H9 (cell line): ENCODE results near the gene PPBP. TPM values are rescaled to one million over a fixed set of nuclear protein-coding genes. Genes with fewer than 3 reads are reported as not detected.

ENCODE experiments used
- DNase-seq: peaks from one replicate; pipeline ENCODE4 v3.0.0-alpha.2; 2017
- H2AFZ ChIP-seq: one replicate; pipeline ENCODE4 v1.6.1; 2013; ENCODE audit warnings: mild to moderate bottlenecking, low read length, control low read depth, moderate library complexity
- H2AK5ac ChIP-seq: 2 replicates; pipeline ENCODE4 v1.6.1; 2013; ENCODE audit warnings: low read length, control low read depth, mixed read lengths; ENCODE audit not compliant: insufficient read length
- H2BK120ac ChIP-seq: one replicate; pipeline ENCODE4 v1.6.1; 2013; ENCODE audit warnings: low read depth, mild to moderate bottlenecking, low read length, control low read depth, inconsistent platforms; ENCODE audit not compliant: poor library complexity, severe bottlenecking
- H2BK12ac ChIP-seq: 2 replicates; pipeline ENCODE4 v1.6.1; 2013; ENCODE audit warnings: low read length, control low read depth, mixed read lengths, low read depth; ENCODE audit not compliant: insufficient read length
- H2BK15ac ChIP-seq: 2 replicates; pipeline ENCODE4 v1.6.1; 2013; ENCODE audit warnings: low read depth, low read length, control low read depth
- H2BK20ac ChIP-seq: one replicate; pipeline ENCODE4 v1.6.1; 2013; ENCODE audit warnings: low read depth, mild to moderate bottlenecking, low read length, control low read depth, inconsistent platforms; ENCODE audit not compliant: poor library complexity, severe bottlenecking
- H2BK5ac ChIP-seq: 2 replicates; pipeline ENCODE4 v1.6.1; 2013; ENCODE audit warnings: low read length, control low read depth, mixed read lengths; ENCODE audit not compliant: insufficient read length
- H3K14ac ChIP-seq: 2 replicates; pipeline ENCODE4 v1.6.1; 2013; ENCODE audit warnings: low read length, control low read depth; ENCODE audit not compliant: insufficient read depth
- H3K18ac ChIP-seq: 2 replicates; pipeline ENCODE4 v1.6.1; 2013; ENCODE audit warnings: low read depth, mild to moderate bottlenecking, mixed read lengths, low read length, control low read depth; ENCODE audit not compliant: insufficient read length
- H3K23ac ChIP-seq: 2 replicates; pipeline ENCODE4 v1.6.1; 2013; ENCODE audit warnings: low read length, control low read depth, mixed read lengths, low read depth; ENCODE audit not compliant: insufficient read length
- H3K23me2 ChIP-seq: 2 replicates; pipeline ENCODE4 v1.6.1; 2013; ENCODE audit warnings: low read depth, mild to moderate bottlenecking, mixed read lengths, low read length, control low read depth; ENCODE audit not compliant: insufficient read length, poor library complexity, severe bottlenecking
- H3K27ac ChIP-seq: 2 replicates; pipeline ENCODE4 v1.5.1; 2013; ENCODE audit warnings: low read length, control low read depth, mixed read lengths, low read depth; ENCODE audit not compliant: insufficient read length
- H3K27me3 ChIP-seq: 2 replicates; pipeline ENCODE4 v1.6.1; 2013; ENCODE audit warnings: low read length, control low read depth, inconsistent platforms; ENCODE audit not compliant: insufficient read depth
- H3K4ac ChIP-seq: 2 replicates; pipeline ENCODE4 v1.6.1; 2013; ENCODE audit warnings: low read depth, mild to moderate bottlenecking, control low read depth, inconsistent platforms, low read length, moderate library complexity
- H3K4me1 ChIP-seq: 2 replicates; pipeline ENCODE4 v1.6.1; 2013; ENCODE audit warnings: low read length, control low read depth, inconsistent platforms; ENCODE audit not compliant: insufficient read depth
- H3K4me2 ChIP-seq: 2 replicates; pipeline ENCODE4 v1.6.1; 2013; ENCODE audit warnings: low read length, control low read depth, mixed read lengths; ENCODE audit not compliant: insufficient read length, insufficient read depth
- H3K56ac ChIP-seq: 2 replicates; pipeline ENCODE4 v1.6.1; 2013; ENCODE audit warnings: low read depth, mild to moderate bottlenecking, mixed read lengths, low read length, control low read depth; ENCODE audit not compliant: insufficient read length
- H3K79me1 ChIP-seq: 2 replicates; pipeline ENCODE4 v1.6.1; 2013; ENCODE audit warnings: low read depth, mild to moderate bottlenecking, moderate library complexity, low read length, control low read depth, inconsistent platforms; ENCODE audit not compliant: insufficient read depth, poor library complexity, severe bottlenecking
- H3K79me2 ChIP-seq: 2 replicates; pipeline ENCODE4 v1.6.1; 2013; ENCODE audit warnings: low read length, control low read depth, inconsistent platforms; ENCODE audit not compliant: insufficient read depth
- H3K9ac ChIP-seq: 2 replicates; pipeline ENCODE4 v1.6.1; 2013; ENCODE audit warnings: low read length, control low read depth, mixed read lengths; ENCODE audit not compliant: insufficient read length; ENCODE audit errors: extremely low read depth
- H3K9me3 ChIP-seq: one replicate; pipeline ENCODE4 v1.6.1; 2013; ENCODE audit warnings: low read depth, low read length, inconsistent platforms; ENCODE audit not compliant: control insufficient read depth
- H3T11ph ChIP-seq: one replicate; pipeline ENCODE4 v1.6.1; 2013; ENCODE audit warnings: mild to moderate bottlenecking, low read length, control low read depth, inconsistent platforms
- H4K20me1 ChIP-seq: one replicate; pipeline ENCODE4 v1.6.1; 2013; ENCODE audit not compliant: control insufficient read depth, insufficient read length, insufficient read depth
- H4K5ac ChIP-seq: 2 replicates; pipeline ENCODE4 v1.6.1; 2013; ENCODE audit warnings: low read depth, mild to moderate bottlenecking, mixed read lengths, low read length, control low read depth; ENCODE audit not compliant: insufficient read length
- H4K8ac ChIP-seq: replicated peaks from 2 replicates; pipeline ENCODE4 v1.6.1; 2013; ENCODE audit warnings: low read length, control low read depth, mixed read lengths, low read depth; ENCODE audit not compliant: insufficient read length
- H4K91ac ChIP-seq: 2 replicates; pipeline ENCODE4 v1.6.1; 2013; ENCODE audit warnings: low read depth, mild to moderate bottlenecking, moderate library complexity, mixed read lengths, low read length, control low read depth; ENCODE audit not compliant: insufficient read length
- H3K27ac Mint-ChIP-seq, 3 experiments: 2 replicates in 2 of 3; 3 replicates in 1 of 3; pipeline ENCODE4 v1.8.0; 2020 to 2021; ENCODE audit warnings: mixed read lengths in 3 of 3, mild to moderate bottlenecking in 1 of 3, moderate library complexity in 1 of 3
- H3K27me3 Mint-ChIP-seq: 2 replicates; pipeline ENCODE4 v1.8.0; 2021; ENCODE audit warnings: low read depth, mild to moderate bottlenecking, moderate library complexity, mixed read lengths
- H3K36me3 Mint-ChIP-seq, 3 experiments: 2 replicates in 2 of 3; 3 replicates in 1 of 3; pipeline ENCODE4 v1.8.0; 2020 to 2021; ENCODE audit warnings: low read depth in 3 of 3, mixed read lengths in 3 of 3; ENCODE audit not compliant: insufficient read depth in 1 of 3
- H3K4me1 Mint-ChIP-seq, 2 experiments: 2 replicates each; pipeline ENCODE4 v1.8.0; 2020; ENCODE audit warnings: mixed read lengths in 2 of 2
- H3K4me3 Mint-ChIP-seq, 2 experiments: 2 replicates in 1 of 2; 3 replicates in 1 of 2; pipeline ENCODE4 v1.8.0; 2020 to 2021; ENCODE audit warnings: mild to moderate bottlenecking in 2 of 2, mixed read lengths in 2 of 2, moderate library complexity in 1 of 2
- H3K9me3 Mint-ChIP-seq, 2 experiments: 2 replicates in 1 of 2; 3 replicates in 1 of 2; pipeline ENCODE4 v1.8.0; 2020; ENCODE audit warnings: mild to moderate bottlenecking in 2 of 2, mixed read lengths in 2 of 2, moderate library complexity in 1 of 2
- CTCF ChIP-seq: fragments of 200-600 bp; sonication (generic); conservative IDR thresholded peaks from 3 replicates; pipeline ENCODE4 v1.8.0; 2021; ENCODE audit warnings: antibody characterized with exemption, mild to moderate bottlenecking
- total RNA-seq: library from RNA; stranded (reverse); gene quantifications from 2 replicates; pipeline ENCODE4 v1.2.1, GENCODE V29; 2021

PPBP gene
- total RNA-seq, 1 experiment from 2014 or later: 0.33 TPM

GRCh38 chr4:74030285-74030684 is 42.3 kb upstream of the PPBP start:
- H3K27me3 Mint-ChIP-seq: no peaks in the 10 kb centered on the region
- no peak overlapping the region for H3K4me2 ChIP-seq
- no peak overlapping the region for H3K56ac ChIP-seq
- H3K9me3 ChIP-seq: no peaks in the 10 kb centered on the region
- H4K5ac ChIP-seq: no peak overlapping the region
- H3K9ac ChIP-seq: no peak overlapping the region
- H3K18ac ChIP-seq: no peak overlapping the region
- no peak overlapping the region for H2BK5ac ChIP-seq
- no peak overlapping the region for H3K14ac ChIP-seq
- H3K23me2 ChIP-seq: no peaks in the 10 kb centered on the region
- H3K9me3 Mint-ChIP-seq: peaks cover 0 to 3% of the 10 kb centered on the region in 2 experiments; a peak in 1 of 5 replicates
- peaks cover 0 to 5% (median 0%) of the 10 kb centered on the region in 3 experiments; a peak in 1 of 7 replicates for H3K36me3 Mint-ChIP-seq
- no peak overlapping the region for H2BK12ac ChIP-seq
- H3K4me1 ChIP-seq: no peaks in the 10 kb centered on the region
- no peak overlapping the region for H4K91ac ChIP-seq
- no peak overlapping the region for H3K27ac Mint-ChIP-seq
- no peak overlapping the region for H2BK120ac ChIP-seq
- H3T11ph ChIP-seq: no peak overlapping the region
- no peak overlapping the region for H3K4me3 Mint-ChIP-seq
- no peak overlapping the region for H2BK20ac ChIP-seq
- H4K8ac ChIP-seq: no peak overlapping the region
- H2AK5ac ChIP-seq: no peak overlapping the region
- H4K20me1 ChIP-seq: no peaks in the 10 kb centered on the region
- no peaks in the 10 kb centered on the region for H3K79me2 ChIP-seq
- no peak for TF ChIP-seq CTCF
- no peak for DNase-seq
- no peaks in the 10 kb centered on the region for H3K27me3 ChIP-seq
- no peak overlapping the region for H2BK15ac ChIP-seq
- no peaks in the 10 kb centered on the region for H3K4me1 Mint-ChIP-seq
- H3K23ac ChIP-seq: no peak overlapping the region
- no peak overlapping the region for H2AFZ ChIP-seq
- H3K4ac ChIP-seq: no peak overlapping the region
- no peaks in the 10 kb centered on the region for H3K79me1 ChIP-seq
- H3K27ac ChIP-seq: no peak overlapping the region
